Measurements from ENCODE around the gene DOCK2.

GRCh38 chr5:169808118-169808581 is 171.1 kb downstream of the DOCK2 start:
- TF ChIP-seq POLR2A (IDR thresholded peaks at IDR 0.05): no peak
- TF ChIP-seq, protein P1, sequence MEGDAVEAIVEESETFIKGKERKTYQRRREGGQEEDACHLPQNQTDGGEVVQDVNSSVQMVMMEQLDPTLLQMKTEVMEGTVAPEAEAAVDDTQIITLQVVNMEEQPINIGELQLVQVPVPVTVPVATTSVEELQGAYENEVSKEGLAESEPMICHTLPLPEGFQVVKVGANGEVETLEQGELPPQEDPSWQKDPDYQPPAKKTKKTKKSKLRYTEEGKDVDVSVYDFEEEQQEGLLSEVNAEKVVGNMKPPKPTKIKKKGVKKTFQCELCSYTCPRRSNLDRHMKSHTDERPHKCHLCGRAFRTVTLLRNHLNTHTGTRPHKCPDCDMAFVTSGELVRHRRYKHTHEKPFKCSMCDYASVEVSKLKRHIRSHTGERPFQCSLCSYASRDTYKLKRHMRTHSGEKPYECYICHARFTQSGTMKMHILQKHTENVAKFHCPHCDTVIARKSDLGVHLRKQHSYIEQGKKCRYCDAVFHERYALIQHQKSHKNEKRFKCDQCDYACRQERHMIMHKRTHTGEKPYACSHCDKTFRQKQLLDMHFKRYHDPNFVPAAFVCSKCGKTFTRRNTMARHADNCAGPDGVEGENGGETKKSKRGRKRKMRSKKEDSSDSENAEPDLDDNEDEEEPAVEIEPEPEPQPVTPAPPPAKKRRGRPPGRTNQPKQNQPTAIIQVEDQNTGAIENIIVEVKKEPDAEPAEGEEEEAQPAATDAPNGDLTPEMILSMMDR (IDR thresholded peaks at IDR 0.05): no peak
